DOHH2 (cell line): ENCODE measurements around the gene AQP5.

ENCODE experiments used
- CTCF ChIP-seq: fragments of 200-600 bp; sonication (generic); IDR thresholded peaks from one replicate; pipeline ENCODE4 v1.5.1; 2014; ENCODE audit warnings: antibody characterized with exemption, mild to moderate bottlenecking, low read depth, low read length; ENCODE audit not compliant: poor library complexity, severe bottlenecking
- EZH2phosphoT487 ChIP-seq: fragments of 200-600 bp; sonication (generic); IDR thresholded peaks from 2 replicates; pipeline ENCODE4 v1.6.1; 2017; ENCODE audit warnings: borderline replicate concordance, mild to moderate bottlenecking, antibody characterized with exemption, low read length, moderate library complexity, mixed read lengths

GRCh38 chr12:49921299-49921698 lies 40.4 kb upstream of the AQP5 start:
- no peak for TF ChIP-seq EZH2phosphoT487
- TF ChIP-seq CTCF: no peak
